HG02885 (cell line): ENCODE data around the gene SPATA32.

Source experiments
- ATAC-seq: cut with Tn5 transposase; IDR thresholded peaks from one replicate; pipeline ENCODE4 v1.9.1; 2021; ENCODE audit warnings: mild to moderate bottlenecking; ENCODE audit not compliant: unreplicated experiment, poor library complexity

Gene SPATA32

GRCh38 chr17:45231481-45232116, 30.3 kb downstream of the SPATA32 start:
- no peak for ATAC-seq

GRCh38 chr17:45230787-45231480, 31.0 kb downstream of the SPATA32 start:
- ATAC-seq: no peak

- no peak for ATAC-seq
Measured at GRCh38 chr17:45230410-45230786, 31.5 kb downstream of the SPATA32 start.

- no peak for ATAC-seq
Measured at GRCh38 chr17:45229681-45230409, 32.0 kb downstream of the SPATA32 start.

GRCh38 chr17:45228763-45229539, 32.9 kb downstream of the SPATA32 start:
- peak; percentile 26 for ATAC-seq

GRCh38 chr17:45227926-45228762, 33.8 kb downstream of the SPATA32 start:
- no peak for ATAC-seq

GRCh38 chr17:45227101-45227925, 34.6 kb downstream of the SPATA32 start:
- ATAC-seq: no peak

- no peak for ATAC-seq
Measured at GRCh38 chr17:45226576-45226975, 35.3 kb downstream of the SPATA32 start.

- peak; percentile 55 for ATAC-seq
Measured at GRCh38 chr17:45225964-45226530, 35.8 kb downstream of the SPATA32 start.

GRCh38 chr17:45225051-45225700, 36.7 kb downstream of the SPATA32 start:
- ATAC-seq: no peak

- ATAC-seq: no peak
Measured at GRCh38 chr17:45224671-45225050, 37.2 kb downstream of the SPATA32 start.

- no peak for ATAC-seq
Measured at GRCh38 chr17:45223539-45224528, 38.1 kb downstream of the SPATA32 start.

- no peak for ATAC-seq
Measured at GRCh38 chr17:45222996-45223538, 38.8 kb downstream of the SPATA32 start.

GRCh38 chr17:45222289-45222995, 39.5 kb downstream of the SPATA32 start:
- ATAC-seq: no peak

- no peak for ATAC-seq
Measured at GRCh38 chr17:45222014-45222288, 39.9 kb downstream of the SPATA32 start.
